NCI-H2029 treated with DMSO at 0.1 percent for 48 hours (cell line): ENCODE measurements around the gene CEP85L.
"Not testable (repeated sequence)": the region's sequence is repeated elsewhere in the genome, so short reads cannot be mapped to it uniquely, and the experiment has no call there.

ENCODE experiments used
- DNase-seq: peaks from one replicate; lab custom pipeline; 2025; lab: John Stamatoyannopoulos, UW

Gene CEP85L

DNA sequence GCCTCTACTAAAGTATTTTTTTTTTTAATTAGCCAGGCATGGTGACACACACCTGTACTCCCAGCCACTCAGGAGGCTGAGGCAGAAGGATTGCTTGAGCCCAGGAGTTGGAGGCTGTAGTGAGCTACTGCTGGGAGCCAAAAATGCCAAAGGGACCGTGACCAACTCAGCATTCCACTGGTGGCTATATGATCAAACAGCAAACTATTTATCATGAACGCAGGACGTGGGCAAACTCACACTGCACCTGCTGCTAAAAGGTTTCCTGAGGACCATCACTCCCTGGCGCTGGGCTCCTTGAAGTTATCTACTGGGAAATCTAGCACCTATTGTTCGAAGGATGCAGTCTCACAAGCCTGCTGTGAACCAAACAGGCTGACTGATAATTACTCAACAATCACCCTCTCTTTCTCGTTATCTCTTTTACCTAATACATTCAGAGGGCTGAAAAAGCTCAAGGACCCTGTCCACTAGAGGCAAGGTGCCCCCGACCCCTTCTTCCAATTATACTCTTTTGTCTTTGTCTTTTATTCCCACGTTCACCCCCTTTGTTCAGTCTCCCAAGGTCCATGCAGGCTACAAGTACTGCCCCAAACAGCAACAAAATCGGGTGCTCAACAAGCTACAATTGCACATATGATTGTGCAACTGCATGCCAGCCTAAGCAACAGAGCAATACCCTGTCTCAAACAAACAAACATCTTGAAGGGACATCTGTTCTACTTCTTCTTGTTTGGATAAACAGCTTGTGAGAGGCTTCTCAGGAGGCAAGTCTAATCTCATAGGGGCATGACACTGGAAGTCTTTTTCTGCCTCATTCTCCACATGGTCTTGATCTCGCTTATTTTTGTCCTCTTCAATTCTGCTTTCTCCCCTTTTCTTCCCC, 151.0 kb downstream of the CEP85L start:
- DNase-seq, result no peak

DNA sequence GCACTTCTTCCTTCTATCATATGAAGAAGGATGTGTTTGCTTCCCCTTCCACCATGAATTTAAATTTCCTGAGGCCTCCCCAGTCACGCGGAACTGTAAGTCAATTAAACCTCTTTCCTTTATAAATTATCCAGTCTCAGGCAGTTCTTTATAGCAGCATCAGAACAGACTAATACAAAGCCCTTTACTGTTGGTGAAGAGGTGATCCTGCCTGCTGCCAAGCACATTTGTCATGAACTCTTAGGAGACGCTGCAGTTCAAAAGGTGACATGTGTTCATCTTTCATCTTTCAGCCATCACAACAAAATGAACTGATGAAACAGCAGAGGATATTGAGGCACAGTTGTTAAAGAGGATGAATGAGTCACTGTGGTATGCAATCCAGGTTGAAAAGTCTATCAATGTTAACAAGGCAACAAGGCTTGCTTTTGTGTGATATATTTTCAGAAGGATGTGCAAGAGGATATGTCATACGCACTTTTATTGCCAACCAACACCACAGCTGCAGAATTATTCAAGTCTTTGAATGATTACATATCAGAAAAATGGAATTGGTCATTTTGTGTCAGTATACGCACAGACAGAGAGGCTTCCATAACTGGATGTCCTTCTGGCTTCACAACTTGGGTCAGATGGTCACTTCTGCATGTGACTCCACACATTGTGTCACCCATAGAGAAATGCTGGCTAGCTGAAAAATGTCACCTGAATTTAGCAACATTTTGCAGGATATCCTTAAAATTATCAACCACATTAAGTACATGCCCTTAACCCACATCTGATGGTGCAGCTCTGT, 155.7 kb downstream of the CEP85L start:
- no peak for DNase-seq

DNA sequence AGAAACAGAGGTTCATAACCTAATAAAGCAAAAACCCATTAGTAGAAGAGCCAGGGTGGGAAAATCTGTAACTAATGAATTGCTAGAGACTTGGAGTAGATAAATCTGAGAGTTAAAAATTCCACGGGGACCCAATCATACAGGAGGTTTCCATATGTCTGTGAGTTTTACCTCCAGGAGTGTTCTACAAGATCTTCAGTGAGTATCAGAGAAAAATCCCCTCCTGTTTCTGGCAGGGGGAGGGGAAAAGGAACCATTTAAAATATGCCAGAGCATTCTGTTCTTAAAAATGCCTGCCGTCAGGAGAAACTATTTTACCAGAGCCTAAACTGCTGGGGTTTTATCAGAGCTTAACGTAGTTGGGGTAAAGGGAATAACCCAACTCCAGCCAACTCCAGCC, 157.3 kb downstream of the CEP85L start:
- DNase-seq, result no peak

DNA sequence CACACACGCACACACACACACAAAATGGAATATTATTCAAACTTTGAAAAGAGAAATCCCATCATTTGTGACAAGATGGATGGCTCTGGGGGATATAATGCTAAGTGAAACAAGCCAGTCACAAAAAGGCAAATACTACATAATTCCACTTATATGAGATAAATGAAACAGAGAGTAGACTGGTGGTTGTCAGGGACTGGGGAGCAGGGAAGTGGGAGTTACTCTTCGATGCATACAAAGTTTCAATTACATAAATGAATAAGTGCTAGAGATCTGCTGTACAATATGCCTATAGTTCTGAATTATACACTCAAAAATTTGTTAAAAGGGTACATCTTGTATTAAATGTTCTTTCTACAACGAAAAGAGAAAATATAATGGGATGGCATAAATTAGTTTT, 161.4 kb downstream of the CEP85L start:
- DNase-seq, result no peak

DNA sequence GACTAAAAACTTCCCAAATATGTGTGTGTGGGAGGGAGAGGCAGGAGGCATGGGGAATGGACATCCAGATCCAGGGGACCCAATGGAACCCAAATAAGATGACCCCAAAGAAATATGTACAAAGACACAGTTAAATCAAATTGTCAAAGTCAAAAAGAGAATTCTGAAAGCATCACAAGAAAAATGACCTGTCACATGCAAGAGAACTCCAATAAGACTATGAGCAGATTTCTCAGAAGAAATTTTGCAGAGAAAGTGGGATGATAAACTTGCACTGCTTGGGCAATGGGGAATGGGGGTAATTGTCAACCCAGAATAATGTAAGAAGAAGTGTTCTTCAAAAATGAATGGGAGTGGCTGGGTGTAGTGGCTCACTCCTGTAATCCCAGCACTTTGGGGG, 162.8 kb downstream of the CEP85L start:
- no peak for DNase-seq

DNA sequence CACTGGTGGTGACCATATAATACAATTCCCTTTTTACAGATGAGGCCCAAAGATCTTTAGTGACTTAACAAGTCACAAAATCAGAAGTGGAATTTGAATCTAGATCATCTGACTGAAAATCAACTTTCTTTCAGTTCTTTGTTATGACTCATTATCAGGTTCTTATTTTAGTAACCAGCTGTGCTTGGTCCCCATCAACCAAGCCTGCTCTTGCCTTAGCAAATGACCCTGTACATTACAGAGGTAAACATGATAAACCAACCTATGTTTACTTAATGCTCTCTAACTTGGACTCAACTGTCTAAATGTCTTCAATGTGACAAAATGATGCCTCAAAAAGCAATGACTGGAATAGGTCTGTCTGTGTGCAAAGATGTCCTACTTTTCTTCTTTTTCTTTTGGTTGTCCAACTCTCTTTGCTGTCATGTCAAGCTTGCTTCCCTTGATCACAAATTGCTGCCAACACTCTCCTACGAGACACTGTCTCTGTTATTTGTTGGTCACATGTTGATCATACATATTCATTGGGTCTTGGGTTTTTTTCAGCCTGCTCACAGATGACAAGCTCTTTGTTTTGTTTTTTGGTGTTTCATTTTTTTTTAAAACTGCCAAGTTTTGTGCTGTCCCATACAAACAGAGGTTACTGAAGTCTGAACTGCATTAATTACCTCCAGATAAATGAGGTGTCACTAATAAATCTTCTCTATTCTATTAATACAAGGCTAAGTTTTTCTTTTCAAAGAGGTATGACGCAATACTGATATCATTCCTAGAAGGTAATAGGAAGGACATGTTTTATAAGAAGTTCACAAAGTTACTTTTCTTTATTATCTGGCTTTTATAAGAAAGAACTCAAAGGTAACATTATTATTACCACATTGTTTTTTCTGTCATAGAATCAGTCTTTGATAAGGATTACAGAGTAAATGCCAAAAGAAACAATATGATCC, 165.5 kb downstream of the CEP85L start:
- no peak for DNase-seq

DNA sequence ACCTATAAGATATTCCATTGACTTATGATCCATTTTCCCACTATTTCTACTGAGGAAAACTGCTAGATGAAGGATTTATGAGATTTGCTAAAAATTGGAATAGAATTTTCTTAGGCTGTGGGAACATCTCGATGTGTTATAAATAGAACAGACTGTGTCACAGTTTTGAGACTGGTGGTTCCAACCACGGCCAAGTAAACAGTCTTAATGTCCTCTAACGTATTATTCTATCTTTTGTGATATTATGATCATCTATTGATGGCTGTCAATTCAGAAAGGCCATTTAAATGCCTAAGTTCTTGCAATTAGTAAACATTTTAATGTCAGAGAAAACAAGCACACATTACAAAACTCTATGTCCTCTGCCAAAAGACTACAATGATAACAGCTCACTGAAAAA, 174.8 kb downstream of the CEP85L start:
- no peak for DNase-seq

DNA sequence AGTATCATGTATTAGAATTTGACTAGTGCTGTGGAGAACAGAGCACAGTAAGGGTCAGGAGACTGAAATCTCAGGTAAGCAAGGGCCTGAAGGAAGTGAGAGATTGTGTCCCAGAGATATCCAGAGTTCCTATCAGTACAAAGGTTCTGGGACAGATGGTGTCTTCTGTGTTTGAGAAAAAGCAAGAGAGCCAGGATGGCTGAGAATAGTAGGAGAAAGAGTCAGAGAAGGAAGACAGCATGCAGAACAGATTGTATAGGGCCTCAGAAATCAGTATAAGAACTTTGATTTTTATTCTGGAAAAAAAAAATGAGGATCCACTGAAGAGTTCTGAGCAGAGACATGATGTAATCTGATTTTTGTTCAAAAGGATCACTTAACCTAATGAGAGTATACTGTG, 178.1 kb downstream of the CEP85L start:
- DNase-seq, result no peak

DNA sequence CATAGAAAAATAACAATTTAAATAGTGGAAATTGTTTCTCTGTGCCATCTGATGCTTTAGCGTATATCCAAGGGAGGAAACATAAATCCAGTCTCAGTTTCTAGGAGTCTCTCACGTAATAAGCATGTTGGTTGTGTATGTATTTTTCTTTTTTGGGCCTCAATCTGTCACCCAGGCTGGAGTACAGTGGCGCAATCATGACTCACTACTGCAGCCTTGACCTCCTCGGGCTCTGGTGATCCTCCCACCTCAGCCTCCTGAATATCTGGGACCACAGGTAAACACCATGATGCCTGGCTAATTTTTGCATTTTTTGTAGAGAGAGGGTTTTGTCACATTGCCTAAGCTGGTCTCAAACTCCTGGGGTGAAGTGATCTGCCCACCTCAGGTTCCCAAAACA, 181.9 kb downstream of the CEP85L start:
- no peak for DNase-seq

DNA sequence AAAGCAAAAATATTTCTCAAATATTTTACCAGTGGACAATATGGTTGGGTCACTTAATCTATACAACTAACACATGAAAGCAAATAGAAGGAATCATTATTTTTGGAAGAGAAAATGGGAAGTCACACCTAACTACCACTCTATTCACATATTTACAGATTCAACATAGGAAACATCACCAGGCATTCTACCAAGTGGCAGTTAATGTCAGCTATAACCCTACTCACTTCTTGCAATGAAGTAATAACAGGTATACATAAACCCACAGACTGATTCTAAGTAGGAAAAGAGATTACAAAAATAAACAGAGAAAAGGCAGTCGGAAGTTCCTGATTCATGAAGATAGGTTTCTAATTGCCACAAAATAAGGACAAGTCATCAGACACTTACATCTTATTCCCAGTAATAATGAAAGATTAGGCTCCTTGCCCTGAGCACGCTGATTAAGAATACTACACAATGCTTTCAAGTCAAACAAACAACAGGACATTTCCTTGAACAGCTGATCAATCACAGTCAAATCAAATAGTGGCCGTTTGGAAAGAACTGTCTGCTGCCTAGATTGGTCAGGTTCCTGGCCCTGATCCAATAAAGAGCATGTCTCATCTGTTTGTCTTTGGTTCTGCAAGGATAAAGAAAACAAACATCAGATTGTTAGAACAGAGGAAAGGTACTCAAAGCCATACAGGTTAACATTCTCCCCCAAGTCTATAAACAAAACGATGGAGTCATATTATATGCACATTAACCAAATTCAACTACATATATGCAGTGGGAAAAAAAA, 182.5 kb downstream of the CEP85L start:
- peak; percentile 99 for DNase-seq

DNA sequence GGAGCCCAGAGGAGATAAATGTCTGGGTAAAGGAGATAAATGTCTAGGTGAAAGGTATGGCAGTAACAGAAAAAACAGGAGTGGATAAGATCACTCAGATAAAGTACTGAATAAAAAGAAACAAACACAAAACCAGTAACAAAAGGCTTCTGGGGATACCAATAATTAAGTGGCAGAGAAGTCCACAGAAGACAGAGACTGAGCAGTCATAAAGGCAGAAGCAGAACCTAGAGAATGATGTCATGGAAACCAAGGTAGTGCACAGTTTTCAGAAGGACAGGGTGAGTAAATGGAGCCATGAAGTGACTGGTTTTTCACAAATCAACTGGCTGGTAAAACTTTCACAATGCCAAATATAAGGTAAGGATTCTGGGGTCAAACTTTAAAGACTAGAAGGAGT, 184.2 kb downstream of the CEP85L start:
- DNase-seq, result no peak

DNA sequence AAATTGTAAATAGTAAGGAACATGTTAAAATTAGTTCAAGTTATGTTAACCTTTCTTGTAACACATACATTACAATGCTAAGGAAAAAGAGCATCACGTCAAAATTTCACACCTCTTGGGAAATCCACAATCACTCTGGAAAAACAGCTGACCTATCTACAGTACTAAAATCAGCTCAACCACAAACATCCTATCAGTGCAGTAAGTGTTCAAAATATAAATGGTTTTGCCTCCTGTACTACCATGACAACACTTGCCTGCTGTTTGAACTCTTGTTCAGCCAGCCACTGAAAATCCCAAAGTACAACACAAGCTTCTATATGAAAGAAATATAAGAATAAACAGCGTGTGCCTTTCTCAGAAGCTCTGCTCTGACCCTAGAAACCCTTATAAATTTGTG, 186.8 kb downstream of the CEP85L start:
- DNase-seq, result no peak

DNA sequence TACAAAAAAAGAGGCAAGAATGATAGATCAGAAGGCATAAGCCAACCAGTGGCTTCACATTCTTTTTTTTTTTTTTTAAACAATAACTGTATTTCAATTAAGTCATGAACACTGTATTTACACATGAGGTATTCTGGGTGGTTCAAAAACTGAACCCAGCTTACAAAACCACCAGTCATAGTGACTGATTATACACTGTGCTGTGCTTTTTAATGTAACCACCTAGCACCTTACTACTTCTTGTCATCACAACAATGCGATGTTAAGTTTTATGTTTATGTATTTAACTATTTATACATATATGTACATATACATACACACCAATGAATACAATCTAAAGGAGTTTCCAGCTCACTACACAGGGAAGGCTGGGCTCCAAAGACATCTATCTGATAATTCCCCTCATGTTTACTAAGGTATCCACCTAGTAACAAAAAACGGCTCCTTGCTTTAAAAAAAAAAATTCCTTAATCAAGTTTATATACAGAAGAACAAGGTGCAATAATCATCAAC, 190.4 kb downstream of the CEP85L start:
- no peak for DNase-seq

DNA sequence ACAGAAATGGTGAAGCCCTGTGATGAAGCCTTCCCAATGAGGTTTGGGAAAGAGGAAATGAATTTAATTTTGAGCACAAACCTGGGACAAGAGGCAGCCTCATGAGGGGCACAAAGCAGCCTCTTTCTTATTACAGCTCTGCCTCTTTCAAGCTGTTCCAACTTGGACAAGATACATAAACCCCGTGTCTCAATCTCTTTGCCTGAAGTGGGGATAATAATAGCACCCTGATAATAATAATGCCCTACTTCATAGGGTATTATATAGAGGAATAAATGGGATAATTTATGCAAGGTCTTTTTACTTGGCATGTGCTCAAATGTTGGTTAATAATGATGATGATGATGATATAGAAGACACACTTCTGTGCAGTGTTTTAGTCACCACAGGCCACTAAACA, 194.4 kb downstream of the CEP85L start:
- DNase-seq, result no peak

DNA sequence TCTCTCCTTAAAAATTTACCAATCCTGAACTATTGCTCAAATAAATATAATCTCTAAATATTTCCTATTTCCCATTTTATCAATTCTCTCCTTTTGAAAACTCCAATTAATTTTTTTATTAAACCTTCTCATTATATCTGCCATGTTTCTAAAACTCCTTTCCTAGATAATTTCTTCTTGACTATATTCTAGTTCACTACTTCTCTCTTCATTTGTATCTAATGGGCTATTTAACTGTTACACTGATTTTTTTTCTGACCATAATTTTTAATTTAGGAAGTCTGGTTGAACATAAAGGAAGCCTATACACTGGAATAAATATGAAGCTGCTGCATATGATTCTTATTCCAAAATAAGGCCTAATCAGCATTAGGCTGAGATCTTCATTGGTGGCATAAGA, 199.6 kb downstream of the CEP85L start:
- DNase-seq, result no peak

DNA sequence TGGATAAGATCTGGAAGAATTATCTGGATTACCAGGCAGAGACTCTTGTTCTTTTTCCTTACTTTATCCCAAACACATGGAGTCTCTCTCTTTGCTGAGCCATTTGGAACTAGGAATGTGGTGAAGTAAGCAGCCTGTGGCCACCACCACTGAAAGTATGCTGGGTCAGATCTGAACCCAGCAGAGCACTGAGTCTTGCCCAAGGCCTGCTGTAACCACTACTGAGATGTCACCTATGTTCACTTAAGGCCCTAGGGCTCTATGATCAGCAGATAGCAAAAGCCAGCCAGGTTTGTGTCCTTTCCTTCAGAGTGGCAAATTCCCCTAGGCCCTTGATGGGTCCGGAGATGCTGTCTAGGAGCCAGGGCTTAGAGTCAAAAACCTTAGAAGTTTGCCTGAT, 206.6 kb downstream of the CEP85L start:
- DNase-seq, result no peak

DNA sequence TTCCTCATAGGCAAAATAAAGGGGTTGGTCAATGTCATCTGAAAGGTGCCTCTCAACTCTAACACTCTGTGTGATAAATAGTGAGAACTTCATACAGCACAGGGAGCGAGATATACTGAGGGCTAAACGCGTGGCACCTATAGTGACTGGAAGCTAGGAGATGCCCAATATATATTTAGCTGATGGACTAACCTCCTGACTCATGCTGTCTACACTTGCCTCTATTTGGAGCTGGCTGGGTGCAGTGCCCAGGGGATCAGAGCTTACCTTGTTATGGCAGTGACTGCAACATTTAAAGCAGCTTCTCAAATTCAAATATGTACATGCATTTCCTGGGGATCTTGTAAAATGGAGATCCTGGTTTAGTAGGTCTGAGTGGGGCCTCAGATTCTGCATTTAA, 214.9 kb downstream of the CEP85L start:
- DNase-seq, result no peak

DNA sequence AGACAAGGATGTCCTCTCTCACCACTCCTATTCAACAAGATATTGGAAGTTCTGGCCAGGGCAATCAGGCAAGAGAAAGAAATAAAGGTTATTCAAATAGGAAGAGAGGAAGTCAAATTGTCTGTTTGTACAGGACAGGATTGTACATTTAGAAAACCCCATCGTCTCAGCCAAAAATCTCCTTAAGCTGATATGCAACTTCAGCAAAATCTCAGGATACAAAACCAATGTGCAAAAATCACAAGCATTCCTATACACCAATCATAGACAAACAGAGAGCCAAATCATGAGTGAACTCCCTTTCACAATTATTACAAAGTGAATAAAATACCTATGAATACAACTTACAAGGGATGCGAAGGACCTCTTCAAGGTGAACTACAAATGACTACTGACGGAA, 217.2 kb downstream of the CEP85L start:
- DNase-seq, result not testable (repeated sequence)

DNA sequence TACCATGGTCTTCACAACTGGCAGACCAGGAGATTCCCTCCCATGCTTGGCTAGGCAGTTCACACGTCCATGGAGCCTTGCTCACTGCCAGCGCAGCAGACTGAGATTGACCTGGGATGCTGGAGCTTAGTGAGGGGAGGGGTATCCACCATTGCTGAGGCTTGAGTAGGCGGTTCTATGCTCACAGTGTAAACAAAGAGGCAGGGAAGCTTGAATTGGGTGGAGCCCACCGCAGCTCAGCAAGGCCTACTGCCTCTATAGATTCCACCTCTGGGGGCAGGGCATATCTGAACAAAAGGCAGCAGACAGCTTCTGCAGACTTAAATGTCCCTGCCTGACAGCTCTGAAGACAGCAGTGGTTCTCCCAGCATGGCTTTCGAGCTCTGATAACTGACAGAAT, 230.1 kb downstream of the CEP85L start:
- not testable (repeated sequence) for DNase-seq

DNA sequence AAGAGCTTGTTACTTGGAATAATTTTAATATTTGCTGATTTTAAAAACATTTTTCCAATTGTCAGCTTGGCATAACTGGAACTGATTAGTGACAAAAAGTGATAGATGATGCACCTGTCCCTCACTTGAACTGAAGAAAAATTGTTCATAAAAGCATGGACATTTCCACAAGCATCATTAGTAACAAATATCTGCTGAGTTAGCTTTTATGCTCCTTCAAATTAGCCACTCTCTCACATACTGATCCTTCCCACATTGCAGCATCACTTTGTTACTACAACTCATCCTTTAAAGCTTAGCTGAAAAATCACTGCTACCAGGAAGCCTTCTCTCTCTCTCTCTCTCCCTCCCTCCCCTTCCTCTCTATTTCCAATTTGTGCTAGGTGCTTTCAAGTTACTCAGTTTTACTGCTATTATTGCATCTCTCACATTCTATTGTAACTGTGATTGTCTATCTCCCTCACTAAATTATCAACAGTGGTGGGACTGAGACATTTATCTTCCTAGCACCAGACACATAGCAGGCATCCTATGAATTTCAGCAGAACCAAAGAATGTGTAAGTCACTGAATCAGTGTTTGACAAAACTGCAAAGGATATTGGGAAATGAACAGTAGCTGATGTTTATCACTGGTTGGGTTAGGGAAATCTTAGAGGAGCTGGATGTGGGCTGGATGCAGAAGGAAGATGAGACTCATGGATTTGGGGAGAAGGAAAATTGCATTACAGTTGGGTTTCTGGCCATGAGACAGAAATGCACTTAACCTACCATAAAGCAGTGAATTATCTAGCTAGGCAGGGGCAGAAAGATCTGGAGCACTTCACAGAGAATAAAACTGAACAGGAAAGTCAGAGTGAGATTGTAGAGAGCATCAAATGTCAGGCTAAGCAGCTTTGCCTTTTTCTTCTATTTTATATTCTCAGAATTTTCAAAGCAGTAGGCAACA, 231.7 kb downstream of the CEP85L start:
- DNase-seq, result no peak
